ENCODE measurements around the gene ARL6IP4. TPM values are rescaled to one million over a fixed set of nuclear protein-coding genes. Genes with fewer than 3 reads are reported as not detected.

Gene ARL6IP4
- total RNA-seq, 2 experiments from 2014 or later = 228 to 263 TPM

- TF ChIP-seq CTCF (conservative IDR thresholded peaks at IDR 0.05; ENCODE audit: low read length) = no peak
- TF ChIP-seq EZH2phosphoT487 (IDR thresholded peaks at IDR 0.05; ENCODE audit: borderline replicate concordance, low read depth, low read length) = no peak
- Histone ChIP-seq H2AFZ (ENCODE audit: low read length) (no peak overlapping the region), H3K9me2 (ENCODE audit: insufficient read depth, low read length) (no peaks in the 10 kb centered on the region), H4K20me1 (ENCODE audit: insufficient read depth, low read length) (no peaks in the 10 kb centered on the region), H3K4me1 (ENCODE audit: insufficient read depth, low read length, poor library complexity, severe bottlenecking) (no peaks in the 10 kb centered on the region), H3K27ac (ENCODE audit: low read depth, low read length, poor library complexity, severe bottlenecking) (no peak overlapping the region), H3K4me3 (ENCODE audit: low read depth, low read length, poor library complexity, severe bottlenecking) (no peak overlapping the region), H3K36me3 (ENCODE audit: insufficient read depth, low read length) (no peaks in the 10 kb centered on the region), H3K9me3 (ENCODE audit: low read length) (no peaks in the 10 kb centered on the region), H3K79me2 (ENCODE audit: insufficient read depth, low read depth, low read length) (no peaks in the 10 kb centered on the region), H3K4me2 (ENCODE audit: low read length) (no peak overlapping the region)
- intact Hi-C loops (cut with micrococcal nuclease; ENCODE audit: unreplicated experiment) = no loop called here
- no TSS peak for BruUV-seq (replicated peaks)
- CTCF ChIA-PET (ENCODE audit: unreplicated experiment) = no interaction called here
- DNase-seq (ENCODE audit: low spot score) = no peak
- POLR2A ChIA-PET = interaction anchor here (0.5 kb wide), 1 partner anchor 537 kb away, joined by 8 read pairs; no protein-coding TSS in a partner anchor
Observed at GRCh38 chr12:123031171-123031845, 50.8 kb downstream of the ARL6IP4 start.

Small RNAs within 50 kb of the gene (microRNA-seq; reads per million reads assigned to microRNA genes)
- gene MIR4304 (ENCODE audit: borderline replicate concordance) = not detected

Small RNAs within 50 kb of the gene (small RNA-seq; reads per million reads assigned to genes)
- gene ARL6IP4 (not detected), gene MIR4304 (not detected)

Other genes starting within 250 kb of the ARL6IP4 start
- gene HCAR1, start 249.8 kb upstream of the ARL6IP4 start, total RNA-seq (2014; rRNA removed; shearing (Covaris generic)) = 0.06 TPM in 1 of 2 replicates, not detected in the other
- gene HCAR1, start 249.8 kb upstream of the ARL6IP4 start, total RNA-seq (2022) = 0.07 TPM in 1 of 2 replicates, not detected in the other
- gene DENR, start 227.9 kb upstream of the ARL6IP4 start, total RNA-seq (2014; rRNA removed; shearing (Covaris generic)) = 42.4 and 51.4 TPM in 2 replicates
- 77.4 and 81.8 TPM in 2 replicates for gene DENR, start 227.9 kb upstream of the ARL6IP4 start, total RNA-seq (2022)
- gene CCDC62, start 206.1 kb upstream of the ARL6IP4 start, total RNA-seq (2014; rRNA removed; shearing (Covaris generic)) = 1.6 and 1.8 TPM in 2 replicates
- gene CCDC62, start 206.1 kb upstream of the ARL6IP4 start, total RNA-seq (2022) = 1.2 and 1.5 TPM in 2 replicates
- gene HIP1R, start 145.2 kb upstream of the ARL6IP4 start, total RNA-seq (2014; rRNA removed; shearing (Covaris generic)) = 59.6 and 66.4 TPM in 2 replicates
- gene HIP1R, start 145.2 kb upstream of the ARL6IP4 start, total RNA-seq (2022) = 56.5 and 70.2 TPM in 2 replicates
- gene VPS37B, start 84.6 kb upstream of the ARL6IP4 start, total RNA-seq (2014; rRNA removed; shearing (Covaris generic)) = 1.5 and 2.5 TPM in 2 replicates
- gene VPS37B, start 84.6 kb upstream of the ARL6IP4 start, total RNA-seq (2022) = 1.7 and 1.8 TPM in 2 replicates
- gene ABCB9, start 14.2 kb upstream of the ARL6IP4 start, total RNA-seq (2014; rRNA removed; shearing (Covaris generic)) = 4.0 and 7.0 TPM in 2 replicates
- 6.8 and 7.9 TPM in 2 replicates for gene ABCB9, start 14.2 kb upstream of the ARL6IP4 start, total RNA-seq (2022)
- 13.1 and 17.8 TPM in 2 replicates for gene OGFOD2, start 5.4 kb upstream of the ARL6IP4 start, total RNA-seq (2014; rRNA removed; shearing (Covaris generic))
- gene OGFOD2, start 5.4 kb upstream of the ARL6IP4 start, total RNA-seq (2022) = 25.0 and 25.8 TPM in 2 replicates
- gene PITPNM2, start 170.4 kb downstream of the ARL6IP4 start, total RNA-seq (2014; rRNA removed; shearing (Covaris generic)) = 0.13 and 0.73 TPM in 2 replicates
- 0.42 and 0.77 TPM in 2 replicates for gene PITPNM2, start 170.4 kb downstream of the ARL6IP4 start, total RNA-seq (2022)

Measured in OCI-LY7 (cell line).